Measurements from ENCODE around the gene NECAB2. TPM values are rescaled to one million over a fixed set of nuclear protein-coding genes. Genes with fewer than 3 reads are reported as not detected.
A peak's percentile ranks its signal among the peaks of the same experiment; 100 is the strongest.
"Not testable (repeated sequence)": the region's sequence is repeated elsewhere in the genome, so short reads cannot be mapped to it uniquely, and the experiment has no call there.

The NECAB2 gene
- total RNA-seq, 2 donors from 2014 or later: 1.0 to 3.6 TPM

GRCh38 chr16:83939266-83939855 is 28.7 kb upstream of the NECAB2 start:
- no peak for ATAC-seq
- no peak for TF ChIP-seq CTCF (IDR thresholded peaks at IDR 0.05)
- peak in 1 of 3 donors; percentile 3 for TF ChIP-seq POLR2A (IDR thresholded peaks at IDR 0.05)

GRCh38 chr16:83940119-83940518 is 27.9 kb upstream of the NECAB2 start:
- Histone ChIP-seq H3K27me3 (no peaks in the 10 kb centered on the region), H3K9me3 (no peaks in the 10 kb centered on the region), H3K4me3 (no peak overlapping the region), H3K4me1 (peaks cover 16% of the 10 kb centered on the region), H3K36me3 (replicated peaks in 1 of 2; ENCODE audit: insufficient read depth in 1 of 2, low read depth in 2 of 2) (no peaks in the 10 kb centered on the region), H3K27ac (no peak overlapping the region)
- no peak for ATAC-seq
- WGBS, 2 donors: 76 to 83% methylated on average over 11 to 12 of the region's 12 CpGs
- no peak for TF ChIP-seq POLR2A (IDR thresholded peaks at IDR 0.05)
- TF ChIP-seq CTCF (IDR thresholded peaks at IDR 0.05): no peak
- intact Hi-C loops (cut with DNase I): no loop called here
- DNase-seq: no peak

More at GRCh38 chr16:83939266-83939855, 28.7 kb upstream of the NECAB2 start:
- peaks cover 16% of the 10 kb centered on the region for H3K4me1 ChIP-seq
- H3K36me3 ChIP-seq (replicated peaks in 1 of 2; ENCODE audit: insufficient read depth in 1 of 2, low read depth in 2 of 2): no peaks in the 10 kb centered on the region
- no peak overlapping the region for H3K4me3 ChIP-seq
- no peak for DNase-seq
- H3K9me3 ChIP-seq: no peaks in the 10 kb centered on the region
- H3K27ac ChIP-seq: no peak overlapping the region
- intact Hi-C loops (cut with DNase I): no loop called here
- 70 to 84% methylated on average over 8 to 12 of the region's 12 CpGs for WGBS, 2 donors
- H3K27me3 ChIP-seq: no peaks in the 10 kb centered on the region

GRCh38 chr16:83940630-83941378 is 27.2 kb upstream of the NECAB2 start:
- Histone ChIP-seq H3K4me1 (peaks cover 16% of the 10 kb centered on the region), H3K36me3 (replicated peaks in 1 of 2; ENCODE audit: insufficient read depth in 1 of 2, low read depth in 2 of 2) (no peaks in the 10 kb centered on the region), H3K4me3 (no peak overlapping the region), H3K27me3 (no peaks in the 10 kb centered on the region), H3K9me3 (no peaks in the 10 kb centered on the region), H3K27ac (no peak overlapping the region)
- WGBS, 2 donors: 83 to 85% methylated on average over 28 of the region's 28 CpGs
- no peak for ATAC-seq
- no peak for DNase-seq
- intact Hi-C loops (cut with DNase I): no loop called here
- TF ChIP-seq CTCF (IDR thresholded peaks at IDR 0.05): no peak
- TF ChIP-seq POLR2A (IDR thresholded peaks at IDR 0.05): no peak

- H3K36me3 ChIP-seq (replicated peaks in 1 of 2; ENCODE audit: insufficient read depth in 1 of 2, low read depth in 2 of 2); intact Hi-C loops (cut with DNase I); DNase-seq; H3K9me3 ChIP-seq; ATAC-seq; H3K27ac ChIP-seq; H3K4me3 ChIP-seq; H3K27me3 ChIP-seq: not testable (repeated sequence)
- peaks cover 16% of the 10 kb centered on the region for H3K4me1 ChIP-seq
- WGBS, 2 donors: 95 to 97% methylated on average over 8 to 9 of the region's 9 CpGs
Measured at GRCh38 chr16:83941546-83941945, 26.5 kb upstream of the NECAB2 start.

GRCh38 chr16:83942074-83942473 is 26.0 kb upstream of the NECAB2 start:
- no peaks in the 10 kb centered on the region for H3K9me3 ChIP-seq
- no peak overlapping the region for H3K4me3 ChIP-seq
- no peaks in the 10 kb centered on the region for H3K27me3 ChIP-seq
- ATAC-seq: no peak
- no peak for DNase-seq
- peaks cover 16% of the 10 kb centered on the region for H3K4me1 ChIP-seq
- TF ChIP-seq CTCF (IDR thresholded peaks at IDR 0.05) (no peak), POLR2A (IDR thresholded peaks at IDR 0.05) (no peak)
- intact Hi-C loops (cut with DNase I): no loop called here
- H3K36me3 ChIP-seq (replicated peaks in 1 of 2; ENCODE audit: insufficient read depth in 1 of 2, low read depth in 2 of 2): no peaks in the 10 kb centered on the region
- H3K27ac ChIP-seq: no peak overlapping the region
- WGBS, 2 donors: 90 to 94% methylated on average over 13 to 14 of the region's 14 CpGs

Data from body of pancreas (tissue), 4 donors.